IMR-90 (cell line): ENCODE data around the gene LOC101059915.

ENCODE experiments used
- ATAC-seq: fragments of 200-7000 bp; cut with Tn5 transposase; 2 replicates; pipeline ENCODE4 v1.9.1; 2020; ENCODE audit warnings: low read depth, mild to moderate bottlenecking, moderate library complexity
- BruUV-seq: library from RNA; stranded (reverse); fragments of 400-500 nt; replicated peaks from 2 replicates; lab custom pipeline; 2021; lab: Mats Ljungman, UMichigan
- CTCF ChIA-PET: fragments of 300-600 bp; formaldehyde crosslinking; extraction: SDS; loops from one replicate; lab custom pipeline; 2021; ENCODE audit warnings: antibody characterized with exemption; lab: Yijun Ruan, JAX
- POLR2A ChIA-PET: fragments of 300-600 bp; sonication (Branson Sonifier 250); formaldehyde crosslinking; loops from one replicate; lab custom pipeline; 2022; ENCODE audit warnings: antibody characterized with exemption; ENCODE audit not compliant: unreplicated experiment; lab: Charles Lee
- DNase-seq: peaks from one replicate; pipeline ENCODE4 v3.0.0; 2013
- H2AFZ ChIP-seq: replicated peaks from 2 replicates; pipeline ENCODE3; 2013; ENCODE audit warnings: low read length, mild to moderate bottlenecking; ENCODE audit not compliant: poor library complexity
- H2AK5ac ChIP-seq: 2 replicates; pipeline ENCODE4 v1.6.1; 2013; ENCODE audit warnings: low read depth, low read length, inconsistent platforms
- H2AK9ac ChIP-seq: replicated peaks from 2 replicates; pipeline ENCODE3; 2013; ENCODE audit warnings: mild to moderate bottlenecking, low read depth, low read length, moderate library complexity; ENCODE audit not compliant: poor library complexity
- H2BK120ac ChIP-seq: 2 replicates; pipeline ENCODE4 v1.6.1; 2013; ENCODE audit warnings: low read depth, low read length, inconsistent platforms
- H2BK15ac ChIP-seq: 3 replicates; pipeline ENCODE4 v1.6.1; 2013; ENCODE audit warnings: low read depth, low read length, inconsistent platforms
- H2BK20ac ChIP-seq: 2 replicates; pipeline ENCODE4 v1.6.1; 2013; ENCODE audit warnings: low read depth, mild to moderate bottlenecking, inconsistent platforms, low read length, moderate library complexity
- H2BK5ac ChIP-seq: 2 replicates; pipeline ENCODE4 v1.6.1; 2013; ENCODE audit warnings: mild to moderate bottlenecking, low read depth, low read length, inconsistent platforms; ENCODE audit not compliant: poor library complexity, severe bottlenecking
- H3K14ac ChIP-seq: replicated peaks from 2 replicates; pipeline ENCODE4 v1.6.1; 2013; ENCODE audit warnings: low read depth, low read length, inconsistent platforms
- H3K18ac ChIP-seq: 2 replicates; pipeline ENCODE4 v1.6.1; 2013; ENCODE audit warnings: low read depth, low read length, control low read depth
- H3K23ac ChIP-seq: 2 replicates; pipeline ENCODE4 v1.6.1; 2013; ENCODE audit warnings: low read depth, low read length, inconsistent platforms
- H3K27ac ChIP-seq: 2 replicates; pipeline ENCODE4 v1.5.1; 2013; ENCODE audit warnings: mild to moderate bottlenecking, control low read depth, low read length; ENCODE audit not compliant: insufficient read depth
- H3K27me3 ChIP-seq: 2 replicates; pipeline ENCODE4 v1.6.1; 2013; ENCODE audit warnings: low read length; ENCODE audit not compliant: control insufficient read depth, insufficient read depth
- H3K36me3 ChIP-seq: 2 replicates; pipeline ENCODE4 v1.6.1; 2013; ENCODE audit warnings: low read length, mixed read lengths; ENCODE audit not compliant: control insufficient read depth, insufficient read depth
- H3K4ac ChIP-seq: 2 replicates; pipeline ENCODE4 v1.6.1; 2013; ENCODE audit warnings: low read depth, low read length, inconsistent platforms
- H3K4me1 ChIP-seq: 2 replicates; pipeline ENCODE4 v1.6.1; 2013; ENCODE audit warnings: low read length, mixed read lengths; ENCODE audit not compliant: control insufficient read depth, insufficient read depth
- H3K4me2 ChIP-seq: 2 replicates; pipeline ENCODE4 v1.6.1; 2013; ENCODE audit warnings: low read depth, mild to moderate bottlenecking, control low read depth, low read length, moderate library complexity
- H3K4me3 ChIP-seq: 2 replicates; pipeline ENCODE4 v1.5.1; 2013; ENCODE audit warnings: low read depth, mild to moderate bottlenecking, control low read depth, low read length, moderate library complexity; ENCODE audit not compliant: insufficient read depth
- H3K56ac ChIP-seq: 2 replicates; pipeline ENCODE4 v1.6.1; 2013; ENCODE audit warnings: low read length, inconsistent platforms; ENCODE audit not compliant: insufficient read depth; ENCODE audit errors: extremely low read depth
- H3K79me1 ChIP-seq, 2 experiments: 2 replicates each; pipeline ENCODE4 v1.6.1; 2013; ENCODE audit warnings: low read length in 2 of 2, inconsistent platforms in 1 of 2, low read depth in 1 of 2
- H3K9ac ChIP-seq: 2 replicates; pipeline ENCODE4 v1.6.1; 2013; ENCODE audit warnings: low read depth, low read length, control low read depth
- H3K9me1 ChIP-seq: 2 replicates; pipeline ENCODE4 v1.6.1; 2013; ENCODE audit warnings: low read length, inconsistent platforms; ENCODE audit not compliant: insufficient read depth
- H3K9me3 ChIP-seq: 2 replicates; pipeline ENCODE4 v1.6.1; 2013; ENCODE audit warnings: low read length; ENCODE audit not compliant: control insufficient read depth, insufficient read depth
- H4K20me1 ChIP-seq: 2 replicates; pipeline ENCODE4 v1.6.1; 2013; ENCODE audit warnings: low read length, inconsistent platforms; ENCODE audit not compliant: insufficient read depth
- H4K5ac ChIP-seq: 2 replicates; pipeline ENCODE4 v1.6.1; 2013; ENCODE audit warnings: mild to moderate bottlenecking, low read depth, low read length, control low read depth
- H4K8ac ChIP-seq, 2 experiments: 2 replicates each; pipeline ENCODE4 v1.6.1; 2013; ENCODE audit warnings: low read depth in 2 of 2, low read length in 2 of 2, control low read depth in 1 of 2, inconsistent platforms in 1 of 2
- H4K91ac ChIP-seq: 2 replicates; pipeline ENCODE4 v1.6.1; 2013; ENCODE audit warnings: low read depth, low read length, inconsistent platforms; ENCODE audit not compliant: insufficient read depth
- BHLHE40 ChIP-seq: fragments of 150-350 bp; IDR thresholded peaks from 2 replicates; pipeline ENCODE4 v1.6.1; 2016; ENCODE audit warnings: mild to moderate bottlenecking, low read depth, low read length
- CHD1 ChIP-seq: IDR thresholded peaks from 2 replicates; pipeline ENCODE4 v1.6.1; 2012; ENCODE audit warnings: low read depth, low read length, improper control_type of control experiment
- FOS ChIP-seq: fragments of 150-350 bp; IDR thresholded peaks from 2 replicates; pipeline ENCODE4 v1.6.1; 2016; ENCODE audit warnings: low read depth, low read length
- MXI1 ChIP-seq: IDR thresholded peaks from 2 replicates; pipeline ENCODE4 v1.6.1; 2012; ENCODE audit warnings: low read depth, mild to moderate bottlenecking, low read length, moderate library complexity, borderline replicate concordance
- NFE2L2 ChIP-seq: fragments of 150-350 bp; IDR thresholded peaks from 2 replicates; pipeline ENCODE4 v1.6.1; 2016; ENCODE audit warnings: low read depth, mild to moderate bottlenecking, low read length
- RCOR1 ChIP-seq: IDR thresholded peaks from 2 replicates; pipeline ENCODE4 v1.6.1; 2012; ENCODE audit warnings: mild to moderate bottlenecking, low read length, improper control_type of control experiment; ENCODE audit not compliant: insufficient replicate concordance
- SMC3 ChIP-seq: fragments of 150-350 bp; IDR thresholded peaks from 2 replicates; pipeline ENCODE4 v1.6.1; 2016; ENCODE audit warnings: low read depth, mild to moderate bottlenecking, antibody characterized with exemption, low read length, moderate library complexity
- WGBS, 2 experiments: methylation state at CpG; one replicate each; pipeline versions ENCODE4 v1.1.5 to v1.1.7; 2013; ENCODE audit warnings: missing lambda C conversion rate in 2 of 2; ENCODE audit not compliant: insufficient read length in 1 of 2; ENCODE audit errors: extremely low coverage in 2 of 2; 5-methylcytosine and 5-hydroxymethylcytosine counted together
- dilution Hi-C: fragments of 300-500 bp; cut with HindIII; formaldehyde crosslinking; loops from one replicate; pipeline ENCODE4 v1.14.3; 2018; ENCODE audit warnings: low sequenced_read_pairs; ENCODE audit not compliant: unreplicated experiment
- in situ Hi-C: fragments of 300-500 bp; cut with MboI; formaldehyde crosslinking; loops from 3 replicates; pipeline ENCODE4 v1.14.3; 2019; ENCODE audit warnings: low sequenced_read_pairs, inconsistent platforms, mixed read lengths
- intact Hi-C: fragments of 100-400 bp; cut with micrococcal nuclease; formaldehyde crosslinking; loops from 2 replicates; pipeline ENCODE4 v1.10.0; 2022
- TF ChIP-seq, protein P1 (sequence below): fragments of 150-350 bp; IDR thresholded peaks from 2 replicates; pipeline ENCODE4 v1.6.1; 2016; ENCODE audit warnings: low read depth, mild to moderate bottlenecking, low read length, moderate library complexity, borderline replicate concordance

LOC101059915 gene

DNA sequence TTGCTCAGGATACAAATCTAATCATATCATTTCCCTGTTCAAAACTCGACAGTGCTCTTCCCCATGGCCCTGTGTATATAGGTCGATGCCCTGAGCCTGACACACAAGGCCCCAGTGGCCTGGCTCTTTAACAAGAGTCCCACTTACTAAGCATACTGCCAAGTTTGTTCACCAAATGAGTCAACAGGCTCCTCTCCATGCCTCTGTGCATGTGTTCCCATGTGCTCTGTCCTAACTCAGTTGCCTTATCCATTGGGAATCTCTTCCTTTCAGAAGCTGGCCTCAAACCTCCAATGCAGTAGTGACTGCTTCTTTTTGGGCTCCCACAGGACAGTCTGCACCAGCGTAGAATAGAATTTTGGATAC is 30.1 kb upstream of the LOC101059915 start:
- H3K9ac ChIP-seq, result no peak overlapping the region
- no peak overlapping the region for H2AK5ac ChIP-seq
- H2BK20ac ChIP-seq, result no peak overlapping the region
- CTCF ChIA-PET, result no interaction called here
- no peaks in the 10 kb centered on the region for H3K9me3 ChIP-seq
- no peak overlapping the region for H2AFZ ChIP-seq
- H4K20me1 ChIP-seq, result no peaks in the 10 kb centered on the region
- no TSS peak for BruUV-seq
- H3K27ac ChIP-seq, result no peak overlapping the region
- H3K4me2 ChIP-seq, result no peak overlapping the region
- no peak overlapping the region for H4K8ac ChIP-seq
- no peak overlapping the region for H3K18ac ChIP-seq
- DNase-seq, result peak; percentile 35
- H3K23ac ChIP-seq, result no peak overlapping the region
- no peaks in the 10 kb centered on the region for H3K36me3 ChIP-seq
- H2AK9ac ChIP-seq, result no peak overlapping the region
- H3K56ac ChIP-seq, result no peak overlapping the region
- no peaks in the 10 kb centered on the region for H3K4me1 ChIP-seq
- TF ChIP-seq CHD1 (no peak), FOS (no peak), SMC3 (no peak), MXI1 (0 out of 2 replicates have a peak, but pooled peaks have one; percentile 15), RCOR1 (no peak), NFE2L2 (no peak), BHLHE40 (no peak)
- TF ChIP-seq, protein P1, sequence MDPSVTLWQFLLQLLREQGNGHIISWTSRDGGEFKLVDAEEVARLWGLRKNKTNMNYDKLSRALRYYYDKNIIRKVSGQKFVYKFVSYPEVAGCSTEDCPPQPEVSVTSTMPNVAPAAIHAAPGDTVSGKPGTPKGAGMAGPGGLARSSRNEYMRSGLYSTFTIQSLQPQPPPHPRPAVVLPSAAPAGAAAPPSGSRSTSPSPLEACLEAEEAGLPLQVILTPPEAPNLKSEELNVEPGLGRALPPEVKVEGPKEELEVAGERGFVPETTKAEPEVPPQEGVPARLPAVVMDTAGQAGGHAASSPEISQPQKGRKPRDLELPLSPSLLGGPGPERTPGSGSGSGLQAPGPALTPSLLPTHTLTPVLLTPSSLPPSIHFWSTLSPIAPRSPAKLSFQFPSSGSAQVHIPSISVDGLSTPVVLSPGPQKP, result no peak
- no peak overlapping the region for H4K5ac ChIP-seq
- no peak overlapping the region for H4K91ac ChIP-seq
- ATAC-seq, result no peak
- H2BK5ac ChIP-seq, result no peak overlapping the region
- 66% methylated on average over 2 of the region's 3 CpGs; no CpG with 5 or more reads in 1 of the 2 experiments for WGBS, 2 experiments
- no peak overlapping the region for H2BK120ac ChIP-seq
- no peaks in the 10 kb centered on the region for H3K79me1 ChIP-seq
- POLR2A ChIA-PET, result no interaction called here
- no peak overlapping the region for H3K4ac ChIP-seq
- no peaks in the 10 kb centered on the region for H3K9me1 ChIP-seq
- intact Hi-C loops, result no loop called here
- H3K14ac ChIP-seq, result no peak overlapping the region
- dilution Hi-C loops, result no loop called here
- in situ Hi-C loops, result loop anchor here (25.0 kb wide), 1 partner anchor 875 kb away; no protein-coding TSS in a partner anchor
- H2BK15ac ChIP-seq, result no peak overlapping the region
- H3K4me3 ChIP-seq, result no peak overlapping the region
- H3K27me3 ChIP-seq, result peaks cover 1% of the 10 kb centered on the region; the same call in 1 of the 2 replicates
